GM12892 (cell line): ENCODE measurements around the gene BEST2.

Experiments used
- POLR2A ChIP-seq: IDR thresholded peaks from 2 replicates; pipeline ENCODE4 v1.6.1; 2011; ENCODE audit warnings: low read depth, low read length, control low read depth
- POLR2AphosphoS5 ChIP-seq: IDR thresholded peaks from 2 replicates; pipeline ENCODE4 v1.6.1; 2011; ENCODE audit warnings: low read depth, low read length, control low read depth
- TAF1 ChIP-seq: IDR thresholded peaks from 2 replicates; pipeline ENCODE4 v1.6.1; 2011; ENCODE audit warnings: low read depth, mild to moderate bottlenecking, control low read depth, low read length, borderline replicate concordance

GRCh38 chr19:12757544-12758274 is 6.1 kb downstream of the BEST2 start:
- TF ChIP-seq POLR2A, result no peak
- no peak for TF ChIP-seq TAF1
- TF ChIP-seq POLR2AphosphoS5, result no peak
